ENCODE measurements around the gene SHISA5.

DNA sequence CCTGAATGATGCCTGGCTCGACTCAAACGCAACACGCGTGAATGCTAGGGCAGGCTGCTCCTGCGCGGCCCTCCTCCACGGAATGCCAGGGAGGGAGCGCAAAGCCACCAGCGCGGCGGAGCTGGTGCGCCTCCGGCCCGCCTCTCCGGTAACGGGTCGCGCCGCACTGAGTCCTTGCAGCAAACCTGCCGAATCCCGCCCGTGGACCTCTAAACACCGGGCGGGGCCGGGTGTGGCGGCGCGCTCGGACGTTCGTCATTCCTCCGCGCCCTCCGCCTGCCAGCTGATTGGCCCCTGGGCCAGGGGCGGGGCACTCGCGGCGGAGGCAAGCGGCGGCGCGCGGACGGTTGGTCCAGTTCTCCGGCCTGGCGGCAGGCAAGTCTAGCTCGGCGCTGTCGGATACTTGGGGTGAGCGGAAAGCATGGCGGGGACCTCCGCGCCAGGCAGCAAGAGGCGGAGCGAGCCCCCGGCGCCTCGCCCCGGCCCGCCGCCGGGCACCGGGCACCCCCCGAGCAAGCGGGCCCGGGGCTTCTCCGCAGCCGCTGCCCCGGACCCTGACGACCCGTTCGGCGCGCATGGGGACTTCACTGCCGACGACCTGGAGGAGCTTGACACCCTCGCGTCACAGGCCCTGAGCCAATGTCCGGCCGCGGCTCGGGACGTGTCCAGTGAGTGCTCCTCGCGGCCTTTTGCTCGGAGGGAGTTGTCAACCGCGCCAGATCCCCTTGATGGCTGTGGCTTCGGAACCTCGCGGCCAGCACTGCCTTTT, 57.4 kb downstream of the SHISA5 start, which contains the start of gene ATRIP:
- no peak for TF ChIP-seq CTCF (conservative IDR thresholded peaks at IDR 0.05)
- TF ChIP-seq ZFX (IDR thresholded peaks at IDR 0.05), result peak; percentile 29; the same call in 1 of the 2 replicates
